K562 (cell line): Measurements from ENCODE around the gene UBR4. TPM values are rescaled to one million over a fixed set of nuclear protein-coding genes. Genes with fewer than 3 reads are reported as not detected.

Experiments
- FOXA3 ChIP-seq, 2 experiments: fragments of 450-650 bp in 1 of 2; sonication (generic) in 1 of 2; formaldehyde crosslinking; IDR thresholded peaks in 1 of 2; conservative IDR thresholded peaks in 1 of 2; 2 replicates each; pipeline versions ENCODE4 v1.4.0 to v1.8.0; 2020 to 2022; ENCODE audit warnings: mild to moderate bottlenecking in 2 of 2, missing genetic modification reagents in 1 of 2
- ID3 ChIP-seq, 2 experiments: fragments of 250-450 bp in 1 of 2; fragments of 450-650 bp in 1 of 2; sonication (Bioruptor Pico) in 1 of 2; IDR thresholded peaks; 2 replicates each; pipeline versions ENCODE4 v1.6.1 to v1.8.0; 2016 to 2021; ENCODE audit warnings: mild to moderate bottlenecking in 2 of 2, moderate library complexity in 2 of 2, missing compliant biosample characterization in 1 of 2, missing genetic modification characterization in 1 of 2
- MEF2D ChIP-seq: conservative IDR thresholded peaks from 2 replicates; pipeline ENCODE4 v1.6.1; 2016; ENCODE audit warnings: low read depth, missing genetic modification characterization, missing compliant biosample characterization
- MLLT1 ChIP-seq, 2 experiments: fragments of 450-650 bp; IDR thresholded peaks; 2 replicates each; pipeline ENCODE4 v1.6.1; 2016
- MTA3 ChIP-seq: fragments of 450-650 bp; formaldehyde crosslinking; IDR thresholded peaks from 2 replicates; pipeline ENCODE4 v1.6.1; 2017; ENCODE audit warnings: mild to moderate bottlenecking, borderline replicate concordance
- RBBP5 ChIP-seq: fragments of 200-600 bp; sonication (generic); IDR thresholded peaks from 2 replicates; pipeline ENCODE4 v1.6.1; 2012; ENCODE audit warnings: borderline replicate concordance, mild to moderate bottlenecking, low read length, control low read depth, inconsistent platforms; ENCODE audit not compliant: insufficient read depth, poor library complexity, severe bottlenecking
- SLC30A9 ChIP-seq: fragments of 250-450 bp; sonication (Bioruptor Pico); IDR thresholded peaks from 2 replicates; pipeline ENCODE4 v1.8.0; 2022; ENCODE audit warnings: mild to moderate bottlenecking, moderate library complexity
- SMARCB1 ChIP-seq: IDR thresholded peaks from 2 replicates; pipeline ENCODE4 v1.6.1; 2011; ENCODE audit warnings: improper control_type of control experiment, low read depth; ENCODE audit not compliant: insufficient read length
- TCFL5 ChIP-seq: fragments of 250-450 bp; sonication (Bioruptor Pico); conservative IDR thresholded peaks from 2 replicates; pipeline ENCODE4 v1.6.1; 2021; ENCODE audit warnings: mild to moderate bottlenecking, moderate library complexity, matching md5 sums
- THAP12 ChIP-seq: fragments of 250-450 bp; sonication (Bioruptor Pico); IDR thresholded peaks from 2 replicates; pipeline ENCODE4 v1.9.0; 2021; ENCODE audit warnings: mild to moderate bottlenecking, inconsistent platforms
- THRAP3 ChIP-seq: fragments of 450-650 bp; IDR thresholded peaks from 2 replicates; pipeline ENCODE4 v1.6.1; 2016; ENCODE audit warnings: mild to moderate bottlenecking, inconsistent platforms, borderline replicate concordance
- ZNF318 ChIP-seq, 2 experiments: fragments of 450-650 bp; IDR thresholded peaks; 2 replicates each; pipeline ENCODE4 v1.6.1; 2016; ENCODE audit warnings: mild to moderate bottlenecking in 2 of 2, borderline replicate concordance in 1 of 2, low read depth in 1 of 2, moderate library complexity in 1 of 2
- ZNF77 ChIP-seq: fragments of 250-450 bp; sonication (Bioruptor Pico); IDR thresholded peaks from 2 replicates; pipeline ENCODE4 v1.5.0; 2020
- polyA plus RNA-seq, 8 experiments: library from polyadenylated mRNA; depleted of rRNA in 4 of 8; stranded (reverse) in 5 of 8; unstranded in 3 of 8; fragments of >200 nt; fragmentation: Nextera tagmentation in 2 of 8; fragmentation: Illumina TruSeq in 1 of 8; extraction: Ambion mirVana in 2 of 8; extraction: Trizol in 1 of 8; gene quantifications; 2 replicates each; pipeline versions ENCODE4 v1.2.1 to v1.2.3, GENCODE V29; 2011 to 2014; ENCODE audit warnings: inconsistent platforms in 1 of 8, missing spikeins in 1 of 8
- total RNA-seq, 7 experiments: library from RNA; depleted of rRNA in 6 of 7; stranded (reverse); fragments of >200 nt in 6 of 7; fragmentation: Illumina TruSeq in 2 of 7; extraction: Trizol in 2 of 7; gene quantifications; 2 replicates each; pipeline versions ENCODE4 v1.2.1 to v1.2.3, GENCODE V29; 2011 to 2021; ENCODE audit warnings: low replicate concordance in 1 of 7

UBR4 gene
- total and polyA plus RNA-seq, 9 of the 15 experiments (the other 6 are each of a cell fraction or from before 2014, with no cell fraction given): 55.4 to 277 (median 123) TPM

GRCh38 chr1:19209990-19210771, at the start of gene UBR4 (continued):
- no peak for TF ChIP-seq FOXA3 (CRISPR knock-in tag; conservative IDR thresholded peaks at IDR 0.05 in 1 of 2, IDR thresholded peaks at IDR 0.05 in 1 of 2)
- no peak for TF ChIP-seq SLC30A9 (CRISPR knock-in tag)
- TF ChIP-seq RBBP5: peak; percentile 99
- peak; percentile 85 for TF ChIP-seq THAP12 (CRISPR knock-in tag)
- TF ChIP-seq ID3 (CRISPR knock-in tag; IDR thresholded peaks at IDR 0.05): no peak
- peak; percentile 64 for TF ChIP-seq ID3 (tag; IDR thresholded peaks at IDR 0.05)
- no peak for TF ChIP-seq TCFL5 (CRISPR knock-in tag)
- TF ChIP-seq ZNF318 (IDR thresholded peaks at IDR 0.05; ENCODE audit: borderline replicate concordance in 1 of 2, low read depth in 1 of 2): no peak
- TF ChIP-seq MEF2D: peak; percentile 46; the same call in 1 of the 2 replicates
- no peak for TF ChIP-seq THRAP3
- TF ChIP-seq MLLT1 (IDR thresholded peaks at IDR 0.05): peak in 1 of 2 experiments; percentile 52; a peak in 2 of 4 replicates
- TF ChIP-seq SMARCB1: no peak
- peak; percentile 95 for TF ChIP-seq MTA3
- TF ChIP-seq ZNF77 (CRISPR knock-in tag): no peak
